Measurements from ENCODE around the gene RAD51B. TPM values are rescaled to one million over a fixed set of nuclear protein-coding genes. Genes with fewer than 3 reads are reported as not detected.

The RAD51B gene
- total RNA-seq, 1 experiment from 2014 or later = 10.8 TPM

GRCh38 chr14:68593806-68594536, 774.4 kb downstream of the RAD51B start:
- Histone ChIP-seq H3K9me3 (ENCODE audit: low read length) (no peaks in the 10 kb centered on the region), H3K4me3 (ENCODE audit: low read length) (no peak overlapping the region), H3F3A (ENCODE audit: low read length, unreplicated experiment) (no peaks in the 10 kb centered on the region), H2AFZ (ENCODE audit: low read length) (no peak overlapping the region), H3K9me2 (replicated peaks; ENCODE audit: low read length) (no peaks in the 10 kb centered on the region), H3K79me2 (ENCODE audit: low read length) (no peaks in the 10 kb centered on the region), H3K27me3 (ENCODE audit: low read length) (no peaks in the 10 kb centered on the region), H3K36me3 (ENCODE audit: low read depth, low read length) (no peaks in the 10 kb centered on the region), H3K4me1 (ENCODE audit: insufficient read depth, low read length) (peaks cover 12% of the 10 kb centered on the region), H3K27ac (ENCODE audit: low read length) (no peak overlapping the region), H3K4me2 (ENCODE audit: low read length) (no peak overlapping the region), H4K20me1 (ENCODE audit: low read length) (no peaks in the 10 kb centered on the region), H3K9ac (ENCODE audit: low read length) (no peak overlapping the region)
- TF ChIP-seq CTCF (conservative IDR thresholded peaks at IDR 0.05; ENCODE audit: low read depth, low read length) (no peak), EZH2 (IDR thresholded peaks at IDR 0.05; ENCODE audit: low read length, unreplicated experiment) (no peak), EZH2phosphoT487 (IDR thresholded peaks at IDR 0.05; ENCODE audit: borderline replicate concordance, low read length) (no peak)
- BruUV-seq (replicated peaks) = no TSS peak
- intact Hi-C loops (cut with micrococcal nuclease) = no loop called here
- ATAC-seq (no peak), DNase-seq (no peak)
- ChIA-PET POLR2A (ENCODE audit: unreplicated experiment) (interaction anchor here (0.7 kb wide), 1 partner anchor 17 kb away, joined by 4 read pairs; no protein-coding TSS in a partner anchor), CTCF (no interaction called here)

GRCh38 chr14:68594737-68595380, 775.3 kb downstream of the RAD51B start:
- no peak overlapping the region for H3K4me3 ChIP-seq (ENCODE audit: low read length)
- H3K9ac ChIP-seq (ENCODE audit: low read length) = no peak overlapping the region
- no TSS peak for BruUV-seq (replicated peaks)
- H3K36me3 ChIP-seq (ENCODE audit: low read depth, low read length) = no peaks in the 10 kb centered on the region
- H3K27me3 ChIP-seq (ENCODE audit: low read length) = no peaks in the 10 kb centered on the region
- no peaks in the 10 kb centered on the region for H3K9me3 ChIP-seq (ENCODE audit: low read length)
- intact Hi-C loops (cut with micrococcal nuclease) = loop anchor here (5.0 kb wide), 2 partner anchors 168 to 653 kb away; no protein-coding TSS in a partner anchor
- no peaks in the 10 kb centered on the region for H4K20me1 ChIP-seq (ENCODE audit: low read length)
- DNase-seq = no peak
- H2AFZ ChIP-seq (ENCODE audit: low read length) = no peak overlapping the region
- TF ChIP-seq EZH2 (IDR thresholded peaks at IDR 0.05; ENCODE audit: low read length, unreplicated experiment) = no peak
- no peak for TF ChIP-seq CTCF (conservative IDR thresholded peaks at IDR 0.05; ENCODE audit: low read depth, low read length)
- TF ChIP-seq EZH2phosphoT487 (IDR thresholded peaks at IDR 0.05; ENCODE audit: borderline replicate concordance, low read length) = no peak
- CTCF ChIA-PET = no interaction called here
- no peak for ATAC-seq
- H3K9me2 ChIP-seq (replicated peaks; ENCODE audit: low read length) = no peaks in the 10 kb centered on the region
- POLR2A ChIA-PET (ENCODE audit: unreplicated experiment) = no interaction called here
- no peak overlapping the region for H3K4me2 ChIP-seq (ENCODE audit: low read length)
- H3F3A ChIP-seq (ENCODE audit: low read length, unreplicated experiment) = peaks cover 7% of the 10 kb centered on the region
- peaks cover 21% of the 10 kb centered on the region for H3K4me1 ChIP-seq (ENCODE audit: insufficient read depth, low read length)
- no peaks in the 10 kb centered on the region for H3K79me2 ChIP-seq (ENCODE audit: low read length)
- no peak overlapping the region for H3K27ac ChIP-seq (ENCODE audit: low read length)

GRCh38 chr14:68596211-68596610, 776.6 kb downstream of the RAD51B start:
- no peaks in the 10 kb centered on the region for H4K20me1 ChIP-seq (ENCODE audit: low read length)
- no peaks in the 10 kb centered on the region for H3K9me3 ChIP-seq (ENCODE audit: low read length)
- H3K27ac ChIP-seq (ENCODE audit: low read length) = no peak overlapping the region
- ATAC-seq (no peak), DNase-seq (no peak)
- H3K9ac ChIP-seq (ENCODE audit: low read length) = no peak overlapping the region
- POLR2A ChIA-PET (ENCODE audit: unreplicated experiment) = no interaction called here
- TF ChIP-seq EZH2 (IDR thresholded peaks at IDR 0.05; ENCODE audit: low read length, unreplicated experiment) = no peak
- no peak for TF ChIP-seq CTCF (conservative IDR thresholded peaks at IDR 0.05; ENCODE audit: low read depth, low read length)
- TF ChIP-seq EZH2phosphoT487 (IDR thresholded peaks at IDR 0.05; ENCODE audit: borderline replicate concordance, low read length) = no peak
- no peak overlapping the region for H3K4me2 ChIP-seq (ENCODE audit: low read length)
- H3K36me3 ChIP-seq (ENCODE audit: low read depth, low read length) = no peaks in the 10 kb centered on the region
- no peaks in the 10 kb centered on the region for H3K9me2 ChIP-seq (replicated peaks; ENCODE audit: low read length)
- BruUV-seq (replicated peaks) = no TSS peak
- no peak overlapping the region for H2AFZ ChIP-seq (ENCODE audit: low read length)
- intact Hi-C loops (cut with micrococcal nuclease) = loop anchor here (5.0 kb wide), 2 partner anchors 169 to 654 kb away; no protein-coding TSS in a partner anchor
- H3K27me3 ChIP-seq (ENCODE audit: low read length) = no peaks in the 10 kb centered on the region
- no peak overlapping the region for H3K4me3 ChIP-seq (ENCODE audit: low read length)
- CTCF ChIA-PET = interaction anchor here (0.6 kb wide), 1 partner anchor 211 kb away, joined by 3 read pairs; no protein-coding TSS in a partner anchor
- H3K4me1 ChIP-seq (ENCODE audit: insufficient read depth, low read length) = peaks cover 27% of the 10 kb centered on the region
- H3K79me2 ChIP-seq (ENCODE audit: low read length) = no peaks in the 10 kb centered on the region
- peaks cover 7% of the 10 kb centered on the region for H3F3A ChIP-seq (ENCODE audit: low read length, unreplicated experiment)

Measured in PC-3 (cell line).